Stimulated activated CD8-positive, alpha-beta memory T cell treated with anti-CD3 and anti-CD28 coated beads, Interleukin-15, amount 100 ng/mL, for 24 hours (primary cell): ENCODE measurements around the gene INTS11.
"Not testable (repeated sequence)": the region's sequence is repeated elsewhere in the genome, so short reads cannot be mapped to it uniquely, and the experiment has no call there.

Experiments
- DNase-seq: peaks from one replicate; pipeline ENCODE4 v3.0.0-alpha.2; 2020; ENCODE audit warnings: low read depth

The INTS11 gene

GRCh38 chr1:1324524-1325287 lies at the start of gene INTS11, which contains the start of gene CPTP:
Gene INTS11 (minus strand): TSS chr1:1324660. CDS start chr1:1324608, 52 bp downstream.
Gene CPTP (plus strand): TSS chr1:1324802. CDS start chr1:1326911, 2,109 bp downstream.
- DNase-seq: peak; percentile 95

- DNase-seq: no peak
Measured at GRCh38 chr1:1373815-1374588, 49.5 kb upstream of the INTS11 start.

- DNase-seq: no peak
Measured at GRCh38 chr1:1373051-1373814, 48.8 kb upstream of the INTS11 start.

GRCh38 chr1:1371746-1372711 lies 47.6 kb upstream of the INTS11 start:
- peak; percentile 69 for DNase-seq

GRCh38 chr1:1371364-1371745 lies 46.9 kb upstream of the INTS11 start:
- DNase-seq: no peak

DNA sequence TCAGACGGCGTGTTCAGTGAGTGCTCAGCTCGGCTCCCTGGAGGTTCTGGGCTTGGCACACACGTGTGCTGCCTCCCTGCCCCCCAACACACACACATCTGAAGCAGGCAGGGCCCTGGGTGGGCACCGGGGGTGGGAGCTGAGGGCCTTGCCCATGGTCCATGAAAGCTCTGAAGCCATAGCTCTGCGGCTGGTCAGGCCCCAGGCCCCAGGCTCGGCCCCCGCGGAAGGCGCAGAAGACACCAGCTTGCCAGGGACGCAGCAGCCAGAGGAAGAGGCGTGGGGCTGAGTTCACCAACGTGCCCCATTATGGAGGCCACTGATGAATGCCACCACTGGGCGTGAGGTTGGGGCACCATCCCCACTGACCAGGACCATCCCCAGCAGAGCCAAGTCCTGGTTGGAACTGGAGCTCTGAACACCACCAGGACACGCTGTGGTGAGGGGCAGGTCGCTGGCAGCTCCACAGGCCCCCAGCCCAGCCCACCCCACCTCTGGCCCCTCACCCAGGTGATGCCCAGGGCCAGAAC lies 46.4 kb upstream of the INTS11 start:
- no peak for DNase-seq

DNA sequence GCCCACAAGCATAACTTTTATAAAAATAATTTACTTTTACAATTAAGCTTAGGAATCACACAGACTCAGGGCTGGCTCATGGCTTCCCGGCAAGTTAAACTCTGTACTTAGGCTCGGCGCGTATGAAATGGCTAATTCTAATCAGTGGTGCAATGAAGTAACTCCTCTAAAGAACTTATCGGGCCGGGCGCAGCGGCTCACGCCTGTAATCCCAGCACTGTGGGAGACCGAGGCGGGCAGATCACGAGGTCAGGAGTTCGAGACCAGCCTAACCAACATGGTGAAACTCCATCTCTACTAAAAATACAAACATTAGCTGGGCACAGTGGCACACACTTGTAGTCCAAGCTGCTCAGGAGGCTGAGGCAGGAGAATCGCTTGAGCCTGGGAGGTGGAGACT lies 45.6 kb upstream of the INTS11 start:
- DNase-seq: not testable (repeated sequence)

DNA sequence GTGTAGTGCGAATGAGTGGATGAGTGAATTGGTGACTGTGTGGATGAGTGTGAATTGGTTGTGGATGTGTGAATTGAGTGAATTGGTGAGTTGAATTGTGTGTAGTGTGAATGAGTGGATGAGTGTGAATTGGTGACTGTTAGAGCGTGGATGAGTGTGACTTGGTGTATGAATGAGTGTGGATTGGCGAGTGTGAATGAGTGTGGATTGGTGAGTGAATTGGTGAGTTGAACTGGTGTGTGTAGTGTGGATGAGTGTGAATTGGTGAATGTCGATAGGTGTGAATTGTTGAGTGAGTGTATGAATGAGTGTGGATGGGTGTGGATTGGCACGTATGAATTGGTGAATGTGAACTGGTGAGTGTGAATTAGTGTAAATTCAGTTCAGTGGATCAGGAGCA lies 42.9 kb upstream of the INTS11 start:
- DNase-seq: no peak

GRCh38 chr1:1366699-1367066 lies 42.2 kb upstream of the INTS11 start:
- DNase-seq: no peak

DNA sequence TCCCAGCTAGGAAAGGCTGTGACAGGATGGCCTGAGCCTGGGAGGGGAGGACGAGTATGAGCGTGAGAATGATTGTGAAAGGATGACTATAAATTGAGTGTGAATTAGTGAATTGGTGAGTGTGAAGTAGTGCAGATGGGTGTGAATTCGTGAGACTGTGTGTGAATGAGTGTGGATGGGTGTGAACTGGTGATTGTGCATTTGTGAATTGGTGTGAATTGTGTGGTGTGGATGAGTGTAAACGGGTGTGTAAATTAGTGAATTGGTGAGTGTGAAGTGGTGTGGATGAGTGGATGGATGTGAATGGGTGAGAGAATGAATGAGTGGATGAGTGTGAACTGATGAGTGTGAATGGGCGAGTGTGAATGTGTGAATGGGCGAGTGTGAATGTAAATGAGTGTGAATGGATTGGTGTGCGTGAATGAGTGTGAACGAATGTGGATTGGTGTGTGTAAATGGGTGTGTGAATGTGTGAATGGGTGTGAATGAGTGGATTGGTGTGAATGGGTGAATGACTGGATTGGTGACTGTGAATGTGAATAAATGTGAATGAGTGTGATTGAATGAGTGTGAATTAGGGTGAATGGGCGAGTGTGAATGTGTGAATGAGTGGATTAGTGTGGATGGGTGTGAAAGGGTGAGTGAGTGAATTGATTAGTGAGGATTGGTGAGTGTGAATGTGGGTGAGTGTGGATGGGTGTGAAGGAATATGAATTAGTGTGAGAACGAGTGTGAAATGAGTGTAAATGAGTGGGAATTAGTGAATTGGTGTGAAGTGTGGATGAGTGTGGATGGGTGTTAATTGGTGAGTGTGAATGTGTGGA lies 41.6 kb upstream of the INTS11 start:
- no peak for DNase-seq

- no peak for DNase-seq
Measured at GRCh38 chr1:1364266-1364665, 39.8 kb upstream of the INTS11 start.

- no peak for DNase-seq
Measured at GRCh38 chr1:1361982-1362423, 37.5 kb upstream of the INTS11 start.

- no peak for DNase-seq
Measured at GRCh38 chr1:1361233-1361981, 36.9 kb upstream of the INTS11 start.

- DNase-seq: no peak
Measured at GRCh38 chr1:1360506-1361169, 36.2 kb upstream of the INTS11 start.

DNA sequence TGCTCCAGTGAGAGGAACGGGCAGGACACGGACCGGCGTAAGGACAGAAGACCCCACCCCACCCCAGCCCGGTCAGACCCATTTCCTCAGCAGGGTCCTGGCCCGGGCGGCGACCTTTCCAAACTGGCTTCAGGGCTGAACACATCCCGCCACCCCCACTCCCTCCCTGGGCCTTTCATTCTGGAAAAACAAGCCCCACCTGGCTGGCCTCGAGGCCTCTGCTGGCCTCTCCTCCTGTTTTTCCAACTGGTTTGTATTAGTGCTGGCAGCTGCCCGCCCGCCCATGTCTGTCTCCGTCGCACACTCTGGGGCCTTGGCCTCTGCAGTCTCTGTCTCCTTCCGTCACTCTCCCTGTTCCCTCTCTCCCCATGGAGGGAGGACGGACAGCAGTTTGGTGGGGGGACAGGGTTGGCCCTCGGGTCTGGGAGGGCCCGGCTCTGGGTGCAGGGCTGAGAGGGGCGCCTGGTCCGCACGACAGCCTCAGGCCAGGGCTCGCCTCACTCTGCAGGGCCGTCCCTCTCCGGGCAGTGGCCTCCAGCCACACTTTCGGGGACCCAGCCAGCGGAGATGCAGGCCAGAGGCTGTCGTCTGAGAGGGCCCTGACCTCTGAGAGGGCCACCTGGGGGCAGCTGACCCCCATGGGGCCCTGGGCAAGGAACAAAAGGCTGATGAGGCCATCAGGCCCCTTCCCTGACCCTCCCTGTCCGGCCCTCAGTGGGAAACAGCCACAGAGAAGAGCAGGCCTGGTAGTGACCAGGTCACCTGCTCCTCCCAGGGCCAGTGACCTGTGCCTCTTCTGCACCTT lies 35.4 kb upstream of the INTS11 start:
- DNase-seq: no peak

DNA sequence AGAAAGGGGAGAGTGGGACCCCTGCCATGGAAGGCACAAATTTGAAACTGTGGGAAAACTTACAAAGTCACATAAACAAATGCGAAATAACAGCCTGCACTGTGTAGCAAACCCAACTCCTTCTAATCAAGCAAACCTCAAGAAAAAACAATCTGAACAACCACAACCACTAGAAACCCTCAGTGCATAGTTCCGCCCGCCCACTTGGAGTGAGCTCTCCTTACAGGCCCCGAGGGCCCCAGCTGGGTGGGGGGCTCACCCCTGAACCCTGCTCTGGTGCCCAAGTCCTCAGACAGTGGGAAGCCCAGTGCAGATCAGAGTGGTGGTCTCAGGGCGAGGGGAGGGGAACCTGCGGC lies 34.8 kb upstream of the INTS11 start:
- no peak for DNase-seq

GRCh38 chr1:1358433-1359271 lies 34.2 kb upstream of the INTS11 start, which contains the start of gene MXRA8:
Gene MXRA8 (minus strand): TSS chr1:1358555. CDS start chr1:1358504, 51 bp downstream.
- no peak for DNase-seq
